Heart left ventricle (tissue), 16 donors: ENCODE measurements around the gene FBLN2. TPM values are rescaled to one million over a fixed set of nuclear protein-coding genes. Genes with fewer than 3 reads are reported as not detected.

Source experiments
- ATAC-seq, 4 donors: fragments of 200-7000 bp; cut with Tn5 transposase; one replicate each; pipeline ENCODE4 v1.9.1; 2020 to 2022; ENCODE audit warnings: moderate library complexity in 4 of 4, mild to moderate bottlenecking in 3 of 4, moderate number of reproducible peaks in 1 of 4
- DNase-seq, 5 donors: peaks; one replicate each; pipeline ENCODE4 v3.0.0-alpha.2; 2020
- H3K27ac ChIP-seq, 12 donors: fragments of 200-600 bp; sonication (generic) in 4 of 12; one replicate each; pipeline versions ENCODE4 v1.5.0 to v1.8.0; 2016 to 2022; ENCODE audit warnings: mild to moderate bottlenecking in 2 of 12
- H3K27me3 ChIP-seq, 9 donors: fragments of 200-600 bp; sonication (generic) in 2 of 9; one replicate each; pipeline versions ENCODE4 v1.5.1 to v1.8.0; 2016 to 2022; ENCODE audit warnings: mild to moderate bottlenecking in 3 of 9
- H3K36me3 ChIP-seq, 9 donors: fragments of 200-600 bp; sonication (generic) in 2 of 9; one replicate each; pipeline versions ENCODE4 v1.5.0 to v1.8.0; 2018 to 2022; ENCODE audit warnings: mild to moderate bottlenecking in 2 of 9
- H3K4me1 ChIP-seq, 12 donors: fragments of 200-600 bp; sonication (generic) in 4 of 12; one replicate each; pipeline versions ENCODE4 v1.5.0 to v1.8.0; 2016 to 2022; ENCODE audit warnings: mild to moderate bottlenecking in 3 of 12
- H3K4me3 ChIP-seq, 12 donors: fragments of 200-600 bp; sonication (generic) in 4 of 12; one replicate each; pipeline versions ENCODE4 v1.5.0 to v1.8.0; 2017 to 2022; ENCODE audit warnings: mild to moderate bottlenecking in 9 of 12, moderate library complexity in 4 of 12
- H3K9me3 ChIP-seq, 12 donors: fragments of 200-600 bp; sonication (generic) in 4 of 12; one replicate each; pipeline versions ENCODE4 v1.5.0 to v1.8.0; 2016 to 2022; ENCODE audit warnings: mild to moderate bottlenecking in 1 of 12
- POLR2A ChIP-seq, 2 donors: fragments of 450-650 bp; IDR thresholded peaks; one replicate each; pipeline ENCODE4 v1.6.1; 2017; ENCODE audit warnings: antibody characterized with exemption in 2 of 2, mild to moderate bottlenecking in 2 of 2, moderate library complexity in 2 of 2
- WGBS, 4 donors: extraction: QIAGEN DNeasy Blood & Tissue Kit in 2 of 4; methylation state at CpG; one replicate each; pipeline versions ENCODE4 v1.1.5 to v1.1.7; 2013 to 2018; 5-methylcytosine and 5-hydroxymethylcytosine counted together
- intact Hi-C, 10 donors: fragments of 100-400 bp; cut with DNase I; formaldehyde crosslinking; loops; one replicate each; pipeline versions ENCODE4 v1.11.1 to v1.14.2; 2022
- polyA plus RNA-seq, 2 donors: library from polyadenylated mRNA; stranded (reverse); fragments of 200-250 nt; gene quantifications; one replicate each; pipeline ENCODE4 v1.2.3, GENCODE V29; 2013
- total RNA-seq, 9 donors: library from RNA; depleted of rRNA in 2 of 9; stranded (reverse); fragments of >200 nt in 2 of 9; fragmentation: NEBNext Ultra II Directional in 3 of 9; extraction: Animal tissue kit (Norgen Biotek cat#: 25700) in 3 of 9; gene quantifications; one replicate each; pipeline versions ENCODE4 v1.1.0 to v1.2.4, GENCODE V29; 2016 to 2023
- TF ChIP-seq, protein P1 (sequence below), 12 donors: fragments of 200-600 bp; sonication (generic) in 4 of 12; IDR thresholded peaks; one replicate each; pipeline versions ENCODE4 v1.5.0 to v1.8.0; 2018 to 2022; ENCODE audit warnings: antibody characterized with exemption in 12 of 12, mild to moderate bottlenecking in 5 of 12
- donor health status: ischemic (EF 13 %, LVEDD 7.1; RV severe dilation, severe dysfunction).
- donor health status: healthy with polysubstance abuse.
- donor health status: DM: no; HTN: yes; CAD: no.
- donor health status: DM: no; HTN: no; CAD: no.
- donor health status: ischemic (EF 25% LVEDD 6.9; RV normal size, moderate dysfunction).
- donor health status: ischemic (EF 25% LVEDD 5.7; RV mildly dilated, moderate dysfunction).
- donor health status: healthy.
- donor health status: DM: yes; HTN: yes; CAD: no.
- donor health status: ischemic (EF 35%, LVEDD 5.7; RV mildly dilated, moderate dysfunction).
- donor health status: nonischemic (EF 11% LVEDD 7.7; RV severe dilation, severe dysfunction).
- donor health status: DM: yes; HTN: yes; CAD: no.
- donor health status: PGD.
- donor health status: ischemic (EF 29% LVEDD 5.4; RV normal size, mild dysfunction).
- donor health status: nonischemic (EF 23%, LVEDD 6.1; RV moderate dilation, normal function).

FBLN2 gene
- total and polyA plus RNA-seq, 11 donors = 16.5 to 118 (median 42.7) TPM

DNA sequence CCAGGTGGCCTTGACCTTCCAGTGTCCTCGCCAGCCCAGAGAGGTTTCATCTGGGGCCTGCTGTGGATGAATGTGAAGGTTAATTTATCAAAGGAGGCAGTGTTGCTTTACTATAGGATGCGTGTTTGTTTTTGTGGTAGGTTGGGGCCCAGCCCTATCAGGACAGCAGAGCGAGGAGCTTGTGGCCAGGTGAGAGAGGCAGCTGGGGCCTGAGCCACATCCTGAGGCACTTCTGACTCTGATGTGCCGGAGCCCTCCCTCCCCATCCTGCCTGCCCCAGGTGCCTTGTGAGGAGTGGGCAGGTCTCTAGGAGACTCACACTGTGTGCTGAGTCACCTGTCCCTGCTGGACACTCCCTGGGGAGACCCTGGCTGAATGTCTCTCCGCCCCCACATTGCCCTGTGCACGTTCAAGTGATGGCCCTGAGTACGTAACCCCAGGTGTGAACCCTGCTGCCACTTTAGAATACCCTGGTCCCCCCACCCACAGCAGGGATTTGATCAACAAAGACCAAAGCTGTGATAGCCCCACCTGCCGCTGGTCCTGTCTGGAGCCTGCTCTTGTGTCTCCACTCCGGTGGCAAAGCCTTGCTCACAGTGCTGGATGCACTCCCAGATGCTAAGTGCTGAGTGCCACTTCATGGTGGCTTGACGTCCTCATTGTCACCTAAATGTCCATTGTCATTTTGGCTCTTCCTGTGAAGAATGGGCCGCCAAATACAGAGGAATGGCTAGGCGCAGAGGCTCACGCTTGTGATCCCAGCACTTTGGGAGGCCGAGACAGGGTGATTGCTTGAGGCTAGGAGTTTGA lies 16.0 kb downstream of the FBLN2 start:
- Histone ChIP-seq H3K27ac (peak overlapping the region in 1 of 12 donors; percentile 37), H3K9me3 (no peaks in the 10 kb centered on the region), H3K4me1 (peaks cover 7 to 74% (median 36%) of the 10 kb centered on the region in 12 donors), H3K4me3 (no peak overlapping the region), H3K36me3 (no peaks in the 10 kb centered on the region), H3K27me3 (no peaks in the 10 kb centered on the region)
- intact Hi-C loops = loop anchor here in 4 of 10 donors (5.0 to 10.0 kb wide), 5 partner anchors 47 to 82 kb away; no protein-coding TSS in a partner anchor
- DNase-seq = peak in 3 of 5 donors; percentile 67 to 77 (median 67)
- ATAC-seq = peak; percentile 79 to 86 (median 84)
- 64 to 82% (median 70%) methylated on average over 14 of the region's 14 CpGs for WGBS, 4 donors
- TF ChIP-seq, protein P1, sequence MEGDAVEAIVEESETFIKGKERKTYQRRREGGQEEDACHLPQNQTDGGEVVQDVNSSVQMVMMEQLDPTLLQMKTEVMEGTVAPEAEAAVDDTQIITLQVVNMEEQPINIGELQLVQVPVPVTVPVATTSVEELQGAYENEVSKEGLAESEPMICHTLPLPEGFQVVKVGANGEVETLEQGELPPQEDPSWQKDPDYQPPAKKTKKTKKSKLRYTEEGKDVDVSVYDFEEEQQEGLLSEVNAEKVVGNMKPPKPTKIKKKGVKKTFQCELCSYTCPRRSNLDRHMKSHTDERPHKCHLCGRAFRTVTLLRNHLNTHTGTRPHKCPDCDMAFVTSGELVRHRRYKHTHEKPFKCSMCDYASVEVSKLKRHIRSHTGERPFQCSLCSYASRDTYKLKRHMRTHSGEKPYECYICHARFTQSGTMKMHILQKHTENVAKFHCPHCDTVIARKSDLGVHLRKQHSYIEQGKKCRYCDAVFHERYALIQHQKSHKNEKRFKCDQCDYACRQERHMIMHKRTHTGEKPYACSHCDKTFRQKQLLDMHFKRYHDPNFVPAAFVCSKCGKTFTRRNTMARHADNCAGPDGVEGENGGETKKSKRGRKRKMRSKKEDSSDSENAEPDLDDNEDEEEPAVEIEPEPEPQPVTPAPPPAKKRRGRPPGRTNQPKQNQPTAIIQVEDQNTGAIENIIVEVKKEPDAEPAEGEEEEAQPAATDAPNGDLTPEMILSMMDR (IDR thresholded peaks at IDR 0.05) = peak in 1 of 12 donors; percentile 12
- no peak for TF ChIP-seq POLR2A (IDR thresholded peaks at IDR 0.05)

DNA sequence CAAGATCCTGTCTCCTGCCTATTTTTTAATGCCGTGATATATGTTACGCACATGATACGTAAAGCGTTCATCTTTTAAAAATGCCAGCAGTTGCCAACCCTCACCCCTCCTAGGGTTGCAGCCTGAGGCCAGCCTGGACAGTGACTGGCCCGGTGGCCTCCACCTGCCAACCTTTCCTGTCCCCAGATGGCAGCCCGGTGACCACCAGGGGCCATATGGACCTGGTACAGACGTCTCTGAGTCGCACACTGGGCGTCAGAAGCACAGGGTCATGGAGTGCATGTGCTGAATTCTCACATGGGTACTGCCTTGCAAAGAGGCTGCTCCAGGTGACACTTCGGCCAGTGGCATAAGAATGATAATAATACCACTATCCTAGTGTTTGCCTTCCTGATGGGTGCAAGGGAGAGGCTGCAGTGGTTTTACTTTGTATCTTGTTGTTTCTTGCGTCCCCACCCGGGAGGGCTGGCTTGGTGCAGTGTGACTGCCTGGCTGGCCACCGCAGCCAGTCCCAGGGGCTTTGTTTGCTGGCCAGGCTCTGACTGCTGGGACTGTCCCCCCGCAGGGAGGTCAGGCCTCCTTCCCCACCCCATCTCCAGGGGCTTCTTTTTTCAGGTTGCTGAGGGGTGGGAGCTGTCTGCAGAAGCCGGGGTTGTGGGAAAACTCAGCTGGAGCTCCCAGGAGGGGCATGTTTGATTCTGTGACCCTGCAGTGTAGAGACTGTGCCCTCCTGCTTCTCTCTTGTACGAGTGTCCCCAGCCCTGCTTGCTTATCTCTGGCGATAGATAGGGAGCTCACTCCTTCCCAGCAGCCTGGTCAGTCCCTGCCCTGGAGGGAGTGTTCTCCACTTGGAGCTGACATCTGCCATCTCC lies 16.9 kb downstream of the FBLN2 start:
- Histone ChIP-seq H3K27ac (peak overlapping the region in 1 of 12 donors; percentile 37), H3K4me1 (peaks cover 7 to 66% (median 28%) of the 10 kb centered on the region in 12 donors), H3K27me3 (no peaks in the 10 kb centered on the region), H3K36me3 (no peaks in the 10 kb centered on the region), H3K9me3 (no peaks in the 10 kb centered on the region), H3K4me3 (no peak overlapping the region)
- no peak for TF ChIP-seq POLR2A (IDR thresholded peaks at IDR 0.05)
- TF ChIP-seq, protein P1 (IDR thresholded peaks at IDR 0.05) = no peak
- intact Hi-C loops = loop anchor here in 4 of 10 donors (5.0 to 10.0 kb wide), 4 partner anchors 59 to 81 kb away; no protein-coding TSS in a partner anchor
- peak; percentile 30 to 68 (median 46) for ATAC-seq
- 53 to 71% (median 63%) methylated on average over 16 to 17 of the region's 17 CpGs for WGBS, 4 donors
- DNase-seq = no peak

DNA sequence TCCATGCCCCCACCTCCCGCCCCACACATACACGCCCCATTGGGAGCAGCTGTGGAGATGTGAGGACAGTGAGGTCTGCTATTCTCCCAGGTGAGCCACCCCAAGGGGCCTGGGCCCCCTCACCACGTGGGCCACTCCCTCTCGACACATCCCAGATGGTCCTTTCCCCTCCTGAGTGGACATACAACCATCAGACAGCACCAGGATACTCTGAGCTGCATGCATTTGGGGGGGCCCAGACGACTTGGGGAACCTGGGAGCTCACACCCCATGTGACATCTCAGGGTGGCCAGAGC lies 17.5 kb downstream of the FBLN2 start:
- no peak overlapping the region for H3K27ac ChIP-seq
- H3K9me3 ChIP-seq = no peaks in the 10 kb centered on the region
- no peak for TF ChIP-seq POLR2A (IDR thresholded peaks at IDR 0.05)
- TF ChIP-seq, protein P1 (IDR thresholded peaks at IDR 0.05) = no peak
- 33 to 63% (median 59%) methylated on average over 1 to 5 of the region's 5 CpGs for WGBS, 4 donors
- intact Hi-C loops = loop anchor here in 4 of 10 donors (5.0 to 10.0 kb wide), 4 partner anchors 59 to 81 kb away; no protein-coding TSS in a partner anchor
- H3K27me3 ChIP-seq = no peaks in the 10 kb centered on the region
- H3K4me1 ChIP-seq = peaks cover 7 to 60% (median 27%) of the 10 kb centered on the region in 12 donors
- ATAC-seq (no peak), DNase-seq (no peak)
- H3K4me3 ChIP-seq = no peak overlapping the region
- H3K36me3 ChIP-seq = no peaks in the 10 kb centered on the region
